Activated naive CD4-positive, alpha-beta T cell treated with anti-CD3 and anti-CD28 coated beads, Interleukin-2, amount 50 U/mL, for 24 hours (primary cell): ENCODE measurements around the gene KDM3A.
A peak's percentile ranks its signal among the peaks of the same experiment; 100 is the strongest.

Experiments used
- H3K27ac Mint-ChIP-seq: one replicate; pipeline ENCODE4 v1.8.0; 2021; ENCODE audit warnings: mild to moderate bottlenecking, mixed read lengths
- H3K27me3 Mint-ChIP-seq: one replicate; pipeline ENCODE4 v1.8.0; 2021; ENCODE audit warnings: mixed read lengths
- H3K36me3 Mint-ChIP-seq: one replicate; pipeline ENCODE4 v1.8.0; 2021; ENCODE audit warnings: mixed read lengths
- H3K4me1 Mint-ChIP-seq: one replicate; pipeline ENCODE4 v1.8.0; 2021; ENCODE audit warnings: mixed read lengths
- H3K4me3 Mint-ChIP-seq: one replicate; pipeline ENCODE4 v1.8.0; 2021; ENCODE audit warnings: mild to moderate bottlenecking, mixed read lengths
- H3K9me3 Mint-ChIP-seq: one replicate; pipeline ENCODE4 v1.8.0; 2021; ENCODE audit warnings: mixed read lengths

KDM3A gene

GRCh38 chr2:86440631-86441391, at the start of gene KDM3A:
TSS of gene KDM3A (plus strand) at chr2:86441371. CDS start at chr2:86442048, 677 bp downstream.
- H3K27ac Mint-ChIP-seq: peak within 1 kb of the TSS; percentile 97
- no peaks in the 10 kb centered on the region for H3K27me3 Mint-ChIP-seq
- H3K4me1 Mint-ChIP-seq: peaks cover 44% of the 10 kb centered on the region
- peaks cover 19% of the 10 kb centered on the region for H3K36me3 Mint-ChIP-seq
- H3K9me3 Mint-ChIP-seq: peaks cover 19% of the 10 kb centered on the region
- H3K4me3 Mint-ChIP-seq: peak within 1 kb of the TSS; percentile 97

GRCh38 chr2:86392873-86393518, 48.2 kb upstream of the KDM3A start:
- Mint-ChIP-seq H3K9me3 (no peaks in the 10 kb centered on the region), H3K4me3 (no peak overlapping the region), H3K27ac (no peak overlapping the region), H3K27me3 (peaks cover 1% of the 10 kb centered on the region), H3K36me3 (peaks cover 7% of the 10 kb centered on the region), H3K4me1 (peaks cover 17% of the 10 kb centered on the region)

- Mint-ChIP-seq H3K36me3 (peaks cover 6% of the 10 kb centered on the region), H3K27ac (no peak overlapping the region), H3K4me3 (peak overlapping the region; percentile 2), H3K9me3 (no peaks in the 10 kb centered on the region), H3K4me1 (peaks cover 17% of the 10 kb centered on the region), H3K27me3 (peaks cover 1% of the 10 kb centered on the region)
These were observed 47.4 kb upstream of the KDM3A start for GRCh38 chr2:86393521-86394491.

- Mint-ChIP-seq H3K4me3 (no peak overlapping the region), H3K4me1 (peaks cover 17% of the 10 kb centered on the region), H3K9me3 (no peaks in the 10 kb centered on the region), H3K27me3 (peaks cover 3% of the 10 kb centered on the region), H3K27ac (no peak overlapping the region), H3K36me3 (peaks cover 2% of the 10 kb centered on the region)
These were observed 44.8 kb upstream of the KDM3A start for GRCh38 chr2:86396291-86396785.

DNA sequence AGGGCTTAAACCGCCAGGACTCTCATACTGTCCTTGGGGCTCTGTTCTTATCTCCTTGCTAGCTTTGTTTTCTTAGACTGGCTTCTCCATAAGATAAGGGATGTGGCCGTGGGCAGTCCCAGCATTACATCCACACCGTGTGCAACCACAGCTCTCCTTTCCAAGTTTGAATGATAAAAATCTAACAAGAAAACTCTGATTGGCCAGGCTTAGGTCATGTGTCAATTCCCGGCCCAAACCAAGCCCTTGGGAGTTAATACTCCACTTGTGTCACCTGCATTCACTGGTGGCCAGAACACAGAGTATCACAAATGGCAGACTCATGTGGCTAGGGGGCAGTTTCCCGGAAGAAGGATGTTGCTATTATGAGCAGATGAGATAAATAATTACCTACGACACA, 43.2 kb upstream of the KDM3A start:
- no peak overlapping the region for H3K4me3 Mint-ChIP-seq
- H3K27me3 Mint-ChIP-seq: peaks cover 3% of the 10 kb centered on the region
- peaks cover 15% of the 10 kb centered on the region for H3K4me1 Mint-ChIP-seq
- H3K9me3 Mint-ChIP-seq: no peaks in the 10 kb centered on the region
- H3K27ac Mint-ChIP-seq: no peak overlapping the region
- no peaks in the 10 kb centered on the region for H3K36me3 Mint-ChIP-seq

GRCh38 chr2:86398500-86399474, 42.4 kb upstream of the KDM3A start:
- Mint-ChIP-seq H3K9me3 (no peaks in the 10 kb centered on the region), H3K4me3 (no peak overlapping the region), H3K27ac (no peak overlapping the region), H3K27me3 (peaks cover 3% of the 10 kb centered on the region), H3K36me3 (no peaks in the 10 kb centered on the region), H3K4me1 (peaks cover 7% of the 10 kb centered on the region)

DNA sequence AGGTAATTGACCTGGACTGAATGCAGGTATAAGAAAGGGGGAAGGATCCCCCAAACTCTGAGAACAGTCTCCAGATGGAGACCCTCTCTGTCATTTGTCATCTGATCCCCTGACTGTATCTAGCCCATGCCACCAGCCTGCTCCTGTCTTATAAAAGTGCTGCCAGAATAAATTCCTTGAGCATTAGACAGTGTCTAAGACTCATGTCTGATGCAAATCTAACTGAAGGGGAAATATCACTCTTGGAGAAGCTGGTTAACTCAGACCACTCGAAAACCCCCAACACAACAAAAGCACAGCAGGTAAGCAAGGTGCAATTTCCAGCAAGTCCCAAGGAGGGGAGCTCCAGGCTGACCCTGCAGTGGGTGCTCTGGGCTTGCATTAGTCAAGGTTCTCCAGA, 40.9 kb upstream of the KDM3A start:
- H3K27ac Mint-ChIP-seq: no peak overlapping the region
- H3K4me3 Mint-ChIP-seq: no peak overlapping the region
- H3K4me1 Mint-ChIP-seq: no peaks in the 10 kb centered on the region
- H3K36me3 Mint-ChIP-seq: no peaks in the 10 kb centered on the region
- peaks cover 1% of the 10 kb centered on the region for H3K9me3 Mint-ChIP-seq
- H3K27me3 Mint-ChIP-seq: peaks cover 3% of the 10 kb centered on the region

GRCh38 chr2:86410581-86410980, 30.6 kb upstream of the KDM3A start:
- H3K27ac Mint-ChIP-seq: no peak overlapping the region
- H3K4me1 Mint-ChIP-seq: peaks cover 24% of the 10 kb centered on the region
- H3K36me3 Mint-ChIP-seq: peaks cover 5% of the 10 kb centered on the region
- no peak overlapping the region for H3K4me3 Mint-ChIP-seq
- H3K27me3 Mint-ChIP-seq: peaks cover 12% of the 10 kb centered on the region
- H3K9me3 Mint-ChIP-seq: peaks cover 5% of the 10 kb centered on the region

- H3K4me1 Mint-ChIP-seq: peaks cover 24% of the 10 kb centered on the region
- no peak overlapping the region for H3K27ac Mint-ChIP-seq
- H3K36me3 Mint-ChIP-seq: peaks cover 5% of the 10 kb centered on the region
- peaks cover 4% of the 10 kb centered on the region for H3K9me3 Mint-ChIP-seq
- H3K4me3 Mint-ChIP-seq: no peak overlapping the region
- peaks cover 12% of the 10 kb centered on the region for H3K27me3 Mint-ChIP-seq
These were observed 29.8 kb upstream of the KDM3A start for GRCh38 chr2:86411396-86411795.

GRCh38 chr2:86412007-86412406, 29.2 kb upstream of the KDM3A start:
- Mint-ChIP-seq H3K27me3 (peaks cover 12% of the 10 kb centered on the region), H3K4me3 (no peak overlapping the region), H3K27ac (no peak overlapping the region), H3K9me3 (peaks cover 4% of the 10 kb centered on the region), H3K36me3 (peaks cover 5% of the 10 kb centered on the region), H3K4me1 (peaks cover 20% of the 10 kb centered on the region)

DNA sequence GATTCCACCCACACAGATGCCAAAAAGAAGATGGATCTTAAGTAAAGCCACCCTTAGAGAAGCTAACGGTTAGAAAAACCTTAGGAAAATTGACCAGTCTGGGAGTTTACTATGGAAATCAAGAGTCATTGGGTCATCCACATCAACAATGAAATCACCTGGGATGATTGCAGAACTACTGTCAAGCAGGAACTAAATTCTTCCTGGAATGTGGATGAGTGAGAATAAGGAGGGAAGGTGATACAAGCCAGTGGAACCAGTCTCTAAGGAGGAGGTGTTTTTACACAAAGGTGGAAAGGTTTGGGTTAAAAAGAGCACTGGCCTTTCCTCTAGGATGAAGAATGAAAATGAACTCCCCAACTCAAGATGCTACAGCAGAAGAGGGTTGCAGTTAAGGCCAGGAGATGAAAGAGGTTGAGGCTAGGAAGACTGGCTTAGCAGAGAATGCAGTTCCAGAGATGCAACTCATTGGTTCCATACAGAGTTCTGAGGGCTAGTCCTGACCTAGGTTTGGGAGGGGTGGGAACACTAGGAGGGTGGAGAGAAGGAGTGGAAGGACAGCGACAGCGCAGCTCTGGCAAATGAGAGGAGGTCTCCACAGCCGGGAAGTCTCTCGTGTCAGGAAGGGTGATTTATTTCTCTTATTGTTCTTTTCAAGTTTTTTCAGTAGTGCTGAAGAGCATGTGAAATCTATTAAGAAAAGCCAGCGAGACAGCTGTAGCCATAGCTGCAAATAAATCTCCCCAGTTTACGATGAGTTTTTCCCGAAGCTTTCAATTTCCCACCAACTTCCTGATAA, 27.7 kb upstream of the KDM3A start:
- H3K27ac Mint-ChIP-seq: no peak overlapping the region
- H3K4me3 Mint-ChIP-seq: no peak overlapping the region
- peaks cover 12% of the 10 kb centered on the region for H3K27me3 Mint-ChIP-seq

GRCh38 chr2:86414996-86415395, 26.2 kb upstream of the KDM3A start:
- Mint-ChIP-seq H3K27me3 (peaks cover 9% of the 10 kb centered on the region), H3K9me3 (peaks cover 4% of the 10 kb centered on the region), H3K4me1 (peaks cover 7% of the 10 kb centered on the region), H3K27ac (no peak overlapping the region), H3K36me3 (peaks cover 5% of the 10 kb centered on the region), H3K4me3 (no peak overlapping the region)

More for the DNA sequence above, 27.7 kb upstream of the KDM3A start:
- peaks cover 7% of the 10 kb centered on the region for H3K4me1 Mint-ChIP-seq
- H3K9me3 Mint-ChIP-seq: peaks cover 4% of the 10 kb centered on the region
- peaks cover 5% of the 10 kb centered on the region for H3K36me3 Mint-ChIP-seq

DNA sequence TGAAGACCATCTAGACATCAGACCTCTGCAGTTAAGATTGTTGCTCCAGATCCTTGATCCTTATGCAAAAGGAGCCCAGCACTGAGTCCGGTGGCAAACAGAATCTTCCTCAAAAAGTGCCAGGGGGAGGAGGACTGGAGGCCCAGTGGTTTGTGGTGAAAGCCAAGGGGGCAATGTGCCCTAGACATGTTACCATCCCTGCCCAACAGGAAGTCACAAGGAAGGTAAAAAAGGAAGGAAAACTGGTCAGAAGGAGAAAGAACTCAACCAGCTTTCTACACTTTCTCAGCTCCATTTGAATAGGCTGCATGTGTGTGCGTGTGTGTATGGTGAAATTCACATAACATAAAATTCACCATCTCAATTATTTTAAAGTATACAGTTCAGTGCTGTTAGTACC, 25.0 kb upstream of the KDM3A start:
- H3K36me3 Mint-ChIP-seq: peaks cover 5% of the 10 kb centered on the region
- H3K4me3 Mint-ChIP-seq: no peak overlapping the region
- no peaks in the 10 kb centered on the region for H3K9me3 Mint-ChIP-seq
- H3K27me3 Mint-ChIP-seq: peaks cover 9% of the 10 kb centered on the region
- H3K27ac Mint-ChIP-seq: no peak overlapping the region
- peaks cover 7% of the 10 kb centered on the region for H3K4me1 Mint-ChIP-seq

- Mint-ChIP-seq H3K27me3 (peaks cover 13% of the 10 kb centered on the region), H3K36me3 (peaks cover 7% of the 10 kb centered on the region), H3K27ac (no peak overlapping the region), H3K4me1 (peaks cover 7% of the 10 kb centered on the region), H3K4me3 (no peak overlapping the region), H3K9me3 (peaks cover 3% of the 10 kb centered on the region)
These were observed 23.2 kb upstream of the KDM3A start for GRCh38 chr2:86417961-86418360.
